ENCODE data around the gene CES2. TPM values are rescaled to one million over a fixed set of nuclear protein-coding genes. Genes with fewer than 3 reads are reported as not detected.

CES2 gene
- total RNA-seq, 1 donor from 2014 or later: 26.7 TPM

GRCh38 chr16:66924527-66925321 lies 10.6 kb upstream of the CES2 start:
- no peaks in the 10 kb centered on the region for H3K9me3 Mint-ChIP-seq (ENCODE audit: unreplicated experiment)
- H3K27me3 Mint-ChIP-seq (ENCODE audit: unreplicated experiment): peaks cover 20% of the 10 kb centered on the region
- H3K36me3 Mint-ChIP-seq (ENCODE audit: low read depth, unreplicated experiment): no peaks in the 10 kb centered on the region
- H3K4me3 Mint-ChIP-seq (ENCODE audit: unreplicated experiment): no peak overlapping the region
- H3K4me1 Mint-ChIP-seq (ENCODE audit: unreplicated experiment): no peaks in the 10 kb centered on the region
- peak; percentile 49 for TF ChIP-seq CTCF (IDR thresholded peaks at IDR 0.05; ENCODE audit: unreplicated experiment)
- DNase-seq (ENCODE audit: low spot score): peak; percentile 69
- no peak overlapping the region for H3K27ac Mint-ChIP-seq (ENCODE audit: unreplicated experiment)

GRCh38 chr16:66925322-66925840 lies 9.9 kb upstream of the CES2 start, which contains the start of gene RRAD:
Gene RRAD (minus strand): TSS chr16:66925535. CDS start chr16:66925179, 356 bp downstream.
- H3K4me1 Mint-ChIP-seq (ENCODE audit: unreplicated experiment): no peaks in the 10 kb centered on the region
- H3K9me3 Mint-ChIP-seq (ENCODE audit: unreplicated experiment): no peaks in the 10 kb centered on the region
- H3K27me3 Mint-ChIP-seq (ENCODE audit: unreplicated experiment): peaks cover 20% of the 10 kb centered on the region
- TF ChIP-seq CTCF (IDR thresholded peaks at IDR 0.05; ENCODE audit: unreplicated experiment): no peak
- no peak within 1 kb of the TSS for H3K27ac Mint-ChIP-seq (ENCODE audit: unreplicated experiment)
- H3K4me3 Mint-ChIP-seq (ENCODE audit: unreplicated experiment): no peak within 1 kb of the TSS
- DNase-seq (ENCODE audit: low spot score): no peak
- no peaks in the 10 kb centered on the region for H3K36me3 Mint-ChIP-seq (ENCODE audit: low read depth, unreplicated experiment)

- Mint-ChIP-seq H3K36me3 (ENCODE audit: low read depth, unreplicated experiment) (no peaks in the 10 kb centered on the region), H3K4me3 (ENCODE audit: unreplicated experiment) (no peak overlapping the region), H3K4me1 (ENCODE audit: unreplicated experiment) (no peaks in the 10 kb centered on the region), H3K9me3 (ENCODE audit: unreplicated experiment) (no peaks in the 10 kb centered on the region), H3K27me3 (ENCODE audit: unreplicated experiment) (peaks cover 20% of the 10 kb centered on the region), H3K27ac (ENCODE audit: unreplicated experiment) (no peak overlapping the region)
- no peak for DNase-seq (ENCODE audit: low spot score)
- no peak for TF ChIP-seq CTCF (IDR thresholded peaks at IDR 0.05; ENCODE audit: unreplicated experiment)
Measured at GRCh38 chr16:66926171-66926947, 9.0 kb upstream of the CES2 start.

GRCh38 chr16:66926961-66927436 lies 8.3 kb upstream of the CES2 start:
- no peak overlapping the region for H3K27ac Mint-ChIP-seq (ENCODE audit: unreplicated experiment)
- no peak for DNase-seq (ENCODE audit: low spot score)
- H3K4me1 Mint-ChIP-seq (ENCODE audit: unreplicated experiment): no peaks in the 10 kb centered on the region

More at GRCh38 chr16:66926961-66927436, 8.3 kb upstream of the CES2 start:
- no peak for TF ChIP-seq CTCF (IDR thresholded peaks at IDR 0.05; ENCODE audit: unreplicated experiment)
- Mint-ChIP-seq H3K4me3 (ENCODE audit: unreplicated experiment) (no peak overlapping the region), H3K9me3 (ENCODE audit: unreplicated experiment) (no peaks in the 10 kb centered on the region), H3K27me3 (ENCODE audit: unreplicated experiment) (peaks cover 20% of the 10 kb centered on the region), H3K36me3 (ENCODE audit: low read depth, unreplicated experiment) (no peaks in the 10 kb centered on the region)

Measured in endothelial cell (in vitro differentiated cells).